ENCODE measurements around the gene RNF213. TPM values are rescaled to one million over a fixed set of nuclear protein-coding genes. Genes with fewer than 3 reads are reported as not detected.

RNF213 gene
- total RNA-seq, 1 donor, result 198 TPM

GRCh38 chr17:80214878-80215210, 45.8 kb upstream of the RNF213 start:
- no peak overlapping the region for H3K4me3 ChIP-seq (ENCODE audit: low read depth, low read length)
- TF ChIP-seq CTCF (IDR thresholded peaks at IDR 0.05; ENCODE audit: insufficient read depth, low read depth, low read length), result no peak
- no peak for DNase-seq (ENCODE audit: low read depth)

GRCh38 chr17:80216473-80217456, 43.9 kb upstream of the RNF213 start:
- TF ChIP-seq CTCF (IDR thresholded peaks at IDR 0.05; ENCODE audit: insufficient read depth, low read depth, low read length), result no peak
- H3K4me3 ChIP-seq (ENCODE audit: low read depth, low read length), result no peak overlapping the region
- no peak for DNase-seq (ENCODE audit: low read depth)

- DNase-seq (ENCODE audit: low read depth), result no peak
- no peak for TF ChIP-seq CTCF (IDR thresholded peaks at IDR 0.05; ENCODE audit: insufficient read depth, low read depth, low read length)
- H3K4me3 ChIP-seq (ENCODE audit: low read depth, low read length), result no peak overlapping the region
Observed at GRCh38 chr17:80217703-80218362, 42.8 kb upstream of the RNF213 start.

GRCh38 chr17:80218391-80218790, 42.3 kb upstream of the RNF213 start:
- DNase-seq (ENCODE audit: low read depth), result no peak
- TF ChIP-seq CTCF (IDR thresholded peaks at IDR 0.05; ENCODE audit: insufficient read depth, low read depth, low read length), result no peak

GRCh38 chr17:80219013-80219762, 41.5 kb upstream of the RNF213 start:
- peak; percentile 90 for DNase-seq (ENCODE audit: low read depth)
- H3K4me3 ChIP-seq (ENCODE audit: low read depth, low read length), result peak overlapping the region; percentile 87
- no peak for TF ChIP-seq CTCF (IDR thresholded peaks at IDR 0.05; ENCODE audit: insufficient read depth, low read depth, low read length)

More at GRCh38 chr17:80218391-80218790, 42.3 kb upstream of the RNF213 start:
- no peak overlapping the region for H3K4me3 ChIP-seq (ENCODE audit: low read depth, low read length)

- peak overlapping the region; percentile 87 for H3K4me3 ChIP-seq (ENCODE audit: low read depth, low read length)
- DNase-seq (ENCODE audit: low read depth), result no peak
- TF ChIP-seq CTCF (IDR thresholded peaks at IDR 0.05; ENCODE audit: insufficient read depth, low read depth, low read length), result no peak
Observed at GRCh38 chr17:80219763-80220053, 40.9 kb upstream of the RNF213 start.

Data from fibroblast of villous mesenchyme (primary cell).